Activated CD8-positive, alpha-beta memory T cell treated with anti-CD3 and anti-CD28 coated beads, Interleukin-2, amount 50 U/mL, for 1 hour (primary cell): ENCODE data around the gene TCOF1.

Experiments
- DNase-seq: peaks from one replicate; pipeline ENCODE4 v3.0.0-alpha.2; 2020; ENCODE audit errors: extremely low read depth

TCOF1 gene

GRCh38 chr5:150323092-150323491 lies 34.4 kb upstream of the TCOF1 start:
- no peak for DNase-seq

- no peak for DNase-seq
These were observed 33.7 kb upstream of the TCOF1 start for GRCh38 chr5:150323819-150324218.

GRCh38 chr5:150325426-150325825 lies 32.1 kb upstream of the TCOF1 start:
- no peak for DNase-seq

GRCh38 chr5:150326707-150327106 lies 30.8 kb upstream of the TCOF1 start:
- no peak for DNase-seq

- no peak for DNase-seq
These were observed 30.4 kb upstream of the TCOF1 start for GRCh38 chr5:150327139-150327538.

- DNase-seq = no peak
These were observed 29.0 kb upstream of the TCOF1 start for GRCh38 chr5:150328515-150328914.

GRCh38 chr5:150329038-150329437 lies 28.5 kb upstream of the TCOF1 start:
- no peak for DNase-seq

- DNase-seq = no peak
These were observed 27.3 kb upstream of the TCOF1 start for GRCh38 chr5:150329881-150330876.

- no peak for DNase-seq
These were observed 24.1 kb upstream of the TCOF1 start for GRCh38 chr5:150333400-150333799.

GRCh38 chr5:150335778-150336177 lies 21.7 kb upstream of the TCOF1 start:
- no peak for DNase-seq

- no peak for DNase-seq
These were observed 19.0 kb upstream of the TCOF1 start for GRCh38 chr5:150338546-150338945.

- no peak for DNase-seq
These were observed 18.3 kb upstream of the TCOF1 start for GRCh38 chr5:150339165-150339564.

- DNase-seq = no peak
These were observed 17.7 kb upstream of the TCOF1 start for GRCh38 chr5:150339841-150340240.

- no peak for DNase-seq
These were observed 16.8 kb upstream of the TCOF1 start for GRCh38 chr5:150340614-150341255.

- DNase-seq = no peak
These were observed 16.2 kb upstream of the TCOF1 start for GRCh38 chr5:150341331-150341730.

- no peak for DNase-seq
These were observed 15.5 kb upstream of the TCOF1 start for GRCh38 chr5:150341989-150342388.

- DNase-seq = no peak
These were observed 14.9 kb upstream of the TCOF1 start for GRCh38 chr5:150342583-150342982.

GRCh38 chr5:150343994-150344631 lies 13.4 kb upstream of the TCOF1 start:
- no peak for DNase-seq

GRCh38 chr5:150345716-150346115 lies 11.8 kb upstream of the TCOF1 start:
- DNase-seq = no peak

GRCh38 chr5:150346592-150346991 lies 10.9 kb upstream of the TCOF1 start:
- DNase-seq = no peak

GRCh38 chr5:150347003-150347402 lies 10.5 kb upstream of the TCOF1 start:
- no peak for DNase-seq

GRCh38 chr5:150347451-150347850 lies 10.0 kb upstream of the TCOF1 start:
- no peak for DNase-seq
